ENCODE data around the gene GSTM4. TPM values are rescaled to one million over a fixed set of nuclear protein-coding genes. Genes with fewer than 3 reads are reported as not detected.

The GSTM4 gene
- total RNA-seq, 2 donors from 2014 or later, result 24.1 to 37.2 TPM

GRCh38 chr1:109626682-109627408, 29.1 kb upstream of the GSTM4 start:
- TF ChIP-seq CTCF (IDR thresholded peaks at IDR 0.05) (no peak), POLR2A (IDR thresholded peaks at IDR 0.05) (no peak)
- Histone ChIP-seq H3K4me3 (no peak overlapping the region), H3K4me1 (peaks cover 22% of the 10 kb centered on the region), H3K9me3 (no peaks in the 10 kb centered on the region), H3K27me3 (no peaks in the 10 kb centered on the region), H3K27ac (no peak overlapping the region), H3K36me3 (replicated peaks in 1 of 2; ENCODE audit: insufficient read depth in 1 of 2, low read depth in 2 of 2) (peaks cover 11 to 24% of the 10 kb centered on the region in 2 donors)
- ATAC-seq (no peak), DNase-seq (no peak)
- 93 to 100% methylated on average over 11 to 21 of the region's 21 CpGs for whole genome bisulfite sequencing, 2 donors
- intact Hi-C loops (cut with DNase I), result loop anchor here (5.0 kb wide), 1 partner anchor 85 kb away; no protein-coding TSS in a partner anchor

- no peak for TF ChIP-seq POLR2A (IDR thresholded peaks at IDR 0.05)
- no peak for TF ChIP-seq CTCF (IDR thresholded peaks at IDR 0.05)
- WGBS, 2 donors, result 93 to 94% methylated on average over 19 to 23 of the region's 23 CpGs
- intact Hi-C loops (cut with DNase I), result loop anchor here (5.0 kb wide), 1 partner anchor 86 kb away; no protein-coding TSS in a partner anchor
- H3K4me1 ChIP-seq, result peaks cover 13% of the 10 kb centered on the region
- no peaks in the 10 kb centered on the region for H3K27me3 ChIP-seq
- H3K4me3 ChIP-seq, result no peak overlapping the region
- DNase-seq (no peak), ATAC-seq (no peak)
- no peaks in the 10 kb centered on the region for H3K9me3 ChIP-seq
- H3K27ac ChIP-seq, result no peak overlapping the region
- peaks cover 11 to 24% of the 10 kb centered on the region in 2 donors for H3K36me3 ChIP-seq (replicated peaks in 1 of 2; ENCODE audit: insufficient read depth in 1 of 2, low read depth in 2 of 2)
Measured at GRCh38 chr1:109627692-109628399, 28.1 kb upstream of the GSTM4 start.

- peaks cover 11 to 24% of the 10 kb centered on the region in 2 donors for H3K36me3 ChIP-seq (replicated peaks in 1 of 2; ENCODE audit: insufficient read depth in 1 of 2, low read depth in 2 of 2)
- WGBS, 2 donors, result 81 to 86% methylated on average over 21 to 23 of the region's 23 CpGs
Measured at GRCh38 chr1:109628540-109629321, 27.2 kb upstream of the GSTM4 start.

More at GRCh38 chr1:109628540-109629321, 27.2 kb upstream of the GSTM4 start:
- DNase-seq (no peak), ATAC-seq (no peak)
- Histone ChIP-seq H3K9me3 (no peaks in the 10 kb centered on the region), H3K4me1 (peaks cover 8% of the 10 kb centered on the region), H3K27ac (no peak overlapping the region), H3K4me3 (no peak overlapping the region), H3K27me3 (no peaks in the 10 kb centered on the region)
- TF ChIP-seq CTCF (IDR thresholded peaks at IDR 0.05) (no peak), POLR2A (IDR thresholded peaks at IDR 0.05) (no peak)
- intact Hi-C loops (cut with DNase I), result loop anchor here (5.0 kb wide), 1 partner anchor 86 kb away; no protein-coding TSS in a partner anchor

Data from body of pancreas (tissue), 4 donors.